Caco-2 (cell line): ENCODE data around the gene MAOA. TPM values are rescaled to one million over a fixed set of nuclear protein-coding genes. Genes with fewer than 3 reads are reported as not detected.

Experiments
- BruUV-seq: library from RNA; stranded (reverse); fragments of 400-500 nt; replicated peaks from 2 replicates; lab custom pipeline; 2021; lab: Mats Ljungman, UMichigan
- CTCF ChIA-PET: fragments of 300-600 bp; sonication (Branson Sonifier 250); formaldehyde crosslinking; loops from one replicate; lab custom pipeline; 2022; ENCODE audit warnings: antibody characterized with exemption; lab: Charles Lee
- POLR2A ChIA-PET: fragments of 300-600 bp; sonication (Branson Sonifier 250); formaldehyde crosslinking; loops from one replicate; lab custom pipeline; 2022; ENCODE audit warnings: antibody characterized with exemption; lab: Charles Lee
- DNase-seq, 2 experiments: peaks; one replicate each; pipeline versions ENCODE4 v3.0.0 to v3.0.0-alpha.2; 2020 to 2022
- H3K27me3 ChIP-seq: replicated peaks from 2 replicates; pipeline ENCODE4 v1.6.0; 2011; ENCODE audit warnings: low read length; ENCODE audit not compliant: control insufficient read depth, insufficient read depth
- H3K36me3 ChIP-seq: 2 replicates; pipeline ENCODE4 v1.5.1; 2011; ENCODE audit warnings: low read length; ENCODE audit not compliant: control insufficient read depth, insufficient read depth
- H3K4me1 ChIP-seq: fragments of 250-450 bp; sonication (Bioruptor Pico); 2 replicates; pipeline ENCODE4 v1.5.1; 2020; ENCODE audit warnings: mild to moderate bottlenecking
- H3K4me3 ChIP-seq: 2 replicates; pipeline ENCODE4 v1.5.1; 2011; ENCODE audit warnings: low read depth, mild to moderate bottlenecking, control low read depth, low read length
- H3K9me3 ChIP-seq: fragments of 250-450 bp; sonication (Bioruptor Pico); 2 replicates; pipeline ENCODE4 v1.5.1; 2020; ENCODE audit warnings: mild to moderate bottlenecking, moderate library complexity
- H3K27ac Mint-ChIP-seq: one replicate; pipeline ENCODE4 v1.8.0; 2022; ENCODE audit warnings: mixed read lengths; ENCODE audit not compliant: unreplicated experiment
- H3K27me3 Mint-ChIP-seq: one replicate; pipeline ENCODE4 v1.8.0; 2022; ENCODE audit warnings: mixed read lengths; ENCODE audit not compliant: insufficient read depth, unreplicated experiment
- H3K36me3 Mint-ChIP-seq: one replicate; pipeline ENCODE4 v1.8.0; 2022; ENCODE audit warnings: mild to moderate bottlenecking, mixed read lengths; ENCODE audit not compliant: insufficient read depth, unreplicated experiment
- H3K4me1 Mint-ChIP-seq: one replicate; pipeline ENCODE4 v1.8.0; 2022; ENCODE audit warnings: low read depth, mixed read lengths; ENCODE audit not compliant: unreplicated experiment
- H3K4me3 Mint-ChIP-seq: one replicate; pipeline ENCODE4 v1.8.0; 2022; ENCODE audit warnings: mild to moderate bottlenecking, moderate library complexity, mixed read lengths; ENCODE audit not compliant: unreplicated experiment
- H3K9me3 Mint-ChIP-seq: one replicate; pipeline ENCODE4 v1.8.0; 2022; ENCODE audit warnings: mixed read lengths; ENCODE audit not compliant: unreplicated experiment
- intact Hi-C: fragments of 100-400 bp; cut with micrococcal nuclease; formaldehyde crosslinking; loops from one replicate; pipeline ENCODE4 v1.10.0; 2022; ENCODE audit not compliant: unreplicated experiment
- total RNA-seq: library from RNA; stranded (reverse); gene quantifications from 2 replicates; pipeline ENCODE4 v1.2.3, GENCODE V29; 2022
- TF ChIP-seq, protein P1 (sequence below), 2 experiments: fragments of 200-600 bp in 1 of 2; IDR thresholded peaks; 1 replicate in 1 of 2; 2 replicates in 1 of 2; pipeline versions ENCODE4 v1.5.1 to v1.8.0; 2011 to 2022; ENCODE audit warnings: antibody characterized with exemption in 1 of 2, control low read depth in 1 of 2, inconsistent platforms in 1 of 2, low read depth in 1 of 2, low read length in 1 of 2, mild to moderate bottlenecking in 1 of 2, moderate library complexity in 1 of 2; ENCODE audit not compliant: insufficient read depth in 1 of 2, severe bottlenecking in 1 of 2, unreplicated experiment in 1 of 2

MAOA gene
- total RNA-seq, 1 experiment from 2014 or later, result 0.25 TPM

DNA sequence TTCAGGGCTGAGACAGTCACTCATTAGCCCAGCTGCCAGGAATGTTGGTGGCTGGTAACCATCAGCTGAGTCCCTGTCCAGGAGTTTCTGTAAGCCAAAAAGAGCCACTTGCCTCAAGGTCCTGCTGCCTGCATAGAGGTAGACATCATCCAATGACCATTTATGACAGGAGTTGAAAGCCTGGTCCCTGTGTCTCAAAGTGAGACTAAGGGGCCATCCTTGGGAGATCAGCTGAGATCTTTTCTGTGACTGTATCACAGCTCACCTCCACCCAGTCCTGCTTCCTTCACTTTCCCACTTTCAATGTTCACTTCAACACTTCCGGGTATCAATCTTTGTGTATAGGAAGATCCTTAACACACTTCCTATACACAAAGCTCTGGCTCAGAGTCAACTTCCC lies 28.4 kb upstream of the MAOA start:
- no peaks in the 10 kb centered on the region for H3K36me3 Mint-ChIP-seq

GRCh38 chrX:43629229-43629628 lies 26.9 kb upstream of the MAOA start:
- Histone ChIP-seq H3K4me1 (peaks cover 8% of the 10 kb centered on the region; the same call in 1 of the 2 replicates), H3K36me3 (no peaks in the 10 kb centered on the region), H3K9me3 (no peaks in the 10 kb centered on the region), H3K4me3 (no peak overlapping the region), H3K27me3 (no peaks in the 10 kb centered on the region)
- H3K36me3 Mint-ChIP-seq, result no peaks in the 10 kb centered on the region
- H3K27me3 Mint-ChIP-seq, result no peaks in the 10 kb centered on the region
- ChIA-PET CTCF (no interaction called here), POLR2A (no interaction called here)
- intact Hi-C loops, result no loop called here
- H3K27ac Mint-ChIP-seq, result no peak overlapping the region
- BruUV-seq, result no TSS peak
- TF ChIP-seq, protein P1, sequence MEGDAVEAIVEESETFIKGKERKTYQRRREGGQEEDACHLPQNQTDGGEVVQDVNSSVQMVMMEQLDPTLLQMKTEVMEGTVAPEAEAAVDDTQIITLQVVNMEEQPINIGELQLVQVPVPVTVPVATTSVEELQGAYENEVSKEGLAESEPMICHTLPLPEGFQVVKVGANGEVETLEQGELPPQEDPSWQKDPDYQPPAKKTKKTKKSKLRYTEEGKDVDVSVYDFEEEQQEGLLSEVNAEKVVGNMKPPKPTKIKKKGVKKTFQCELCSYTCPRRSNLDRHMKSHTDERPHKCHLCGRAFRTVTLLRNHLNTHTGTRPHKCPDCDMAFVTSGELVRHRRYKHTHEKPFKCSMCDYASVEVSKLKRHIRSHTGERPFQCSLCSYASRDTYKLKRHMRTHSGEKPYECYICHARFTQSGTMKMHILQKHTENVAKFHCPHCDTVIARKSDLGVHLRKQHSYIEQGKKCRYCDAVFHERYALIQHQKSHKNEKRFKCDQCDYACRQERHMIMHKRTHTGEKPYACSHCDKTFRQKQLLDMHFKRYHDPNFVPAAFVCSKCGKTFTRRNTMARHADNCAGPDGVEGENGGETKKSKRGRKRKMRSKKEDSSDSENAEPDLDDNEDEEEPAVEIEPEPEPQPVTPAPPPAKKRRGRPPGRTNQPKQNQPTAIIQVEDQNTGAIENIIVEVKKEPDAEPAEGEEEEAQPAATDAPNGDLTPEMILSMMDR (IDR thresholded peaks at IDR 0.05; ENCODE audit: insufficient read depth in 1 of 2, low read depth in 1 of 2, low read length in 1 of 2, severe bottlenecking in 1 of 2, unreplicated experiment in 1 of 2), result no peak
- no peaks in the 10 kb centered on the region for H3K4me1 Mint-ChIP-seq
- H3K4me3 Mint-ChIP-seq, result no peak overlapping the region
- H3K9me3 Mint-ChIP-seq, result no peaks in the 10 kb centered on the region
- no peak for DNase-seq

More for the DNA sequence above, 28.4 kb upstream of the MAOA start:
- peaks cover 8% of the 10 kb centered on the region; the same call in 1 of the 2 replicates for H3K4me1 ChIP-seq
- Mint-ChIP-seq H3K4me1 (no peaks in the 10 kb centered on the region), H3K27me3 (no peaks in the 10 kb centered on the region), H3K27ac (no peak overlapping the region), H3K9me3 (no peaks in the 10 kb centered on the region), H3K4me3 (no peak overlapping the region)
- BruUV-seq, result no TSS peak
- DNase-seq, result no peak
- no peaks in the 10 kb centered on the region for H3K36me3 ChIP-seq
- ChIA-PET CTCF (no interaction called here), POLR2A (no interaction called here)
- TF ChIP-seq, protein P1 (IDR thresholded peaks at IDR 0.05; ENCODE audit: insufficient read depth in 1 of 2, low read depth in 1 of 2, low read length in 1 of 2, severe bottlenecking in 1 of 2, unreplicated experiment in 1 of 2), result no peak
- H3K4me3 ChIP-seq, result no peak overlapping the region
- intact Hi-C loops, result no loop called here
- H3K9me3 ChIP-seq, result no peaks in the 10 kb centered on the region
- no peaks in the 10 kb centered on the region for H3K27me3 ChIP-seq

- H3K9me3 Mint-ChIP-seq, result no peaks in the 10 kb centered on the region
- ChIA-PET POLR2A (no interaction called here), CTCF (no interaction called here)
- Histone ChIP-seq H3K36me3 (no peaks in the 10 kb centered on the region), H3K4me1 (peaks cover 7% of the 10 kb centered on the region; the same call in 1 of the 2 replicates), H3K9me3 (no peaks in the 10 kb centered on the region), H3K4me3 (no peak overlapping the region), H3K27me3 (no peaks in the 10 kb centered on the region)
- no peaks in the 10 kb centered on the region for H3K4me1 Mint-ChIP-seq
- DNase-seq, result no peak
- TF ChIP-seq, protein P1 (IDR thresholded peaks at IDR 0.05; ENCODE audit: insufficient read depth in 1 of 2, low read depth in 1 of 2, low read length in 1 of 2, severe bottlenecking in 1 of 2, unreplicated experiment in 1 of 2), result no peak
- H3K27me3 Mint-ChIP-seq, result no peaks in the 10 kb centered on the region
- intact Hi-C loops, result no loop called here
- no peak overlapping the region for H3K27ac Mint-ChIP-seq
- BruUV-seq, result no TSS peak
- H3K36me3 Mint-ChIP-seq, result no peaks in the 10 kb centered on the region
- H3K4me3 Mint-ChIP-seq, result no peak overlapping the region
Observed at GRCh38 chrX:43631841-43632240, 24.3 kb upstream of the MAOA start.
